Upper lobe of left lung (tissue), 6 donors: Measurements from ENCODE around the gene LAPTM4A. TPM values are rescaled to one million over a fixed set of nuclear protein-coding genes. Genes with fewer than 3 reads are reported as not detected.

Experiments used
- ATAC-seq, 2 donors: fragments of 200-7000 bp; cut with Tn5 transposase; one replicate each; pipeline ENCODE4 v1.9.1; 2022; ENCODE audit warnings: mild to moderate bottlenecking in 2 of 2, moderate library complexity in 2 of 2; ENCODE audit not compliant: low FRiP score in 2 of 2
- DNase-seq, 2 donors: peaks; one replicate each; pipeline ENCODE4 v3.0.0-alpha.2; 2019 to 2020
- H3K27ac ChIP-seq, 4 donors: fragments of 200-600 bp; sonication (generic); one replicate each; pipeline ENCODE4 v1.5.1; 2016 to 2019
- H3K27me3 ChIP-seq, 4 donors: fragments of 200-600 bp; sonication (generic); one replicate each; pipeline ENCODE4 v1.5.1; 2017 to 2019
- H3K36me3 ChIP-seq, 4 donors: fragments of 200-600 bp; sonication (generic); one replicate each; pipeline ENCODE4 v1.5.1; 2016 to 2019
- H3K4me1 ChIP-seq, 4 donors: fragments of 200-600 bp; sonication (generic); one replicate each; pipeline ENCODE4 v1.5.1; 2018 to 2019
- H3K4me3 ChIP-seq, 4 donors: fragments of 200-600 bp; sonication (generic); one replicate each; pipeline ENCODE4 v1.5.1; 2017 to 2019; ENCODE audit warnings: mild to moderate bottlenecking in 2 of 4, moderate library complexity in 1 of 4
- H3K9me3 ChIP-seq, 4 donors: fragments of 200-600 bp; sonication (generic); one replicate each; pipeline ENCODE4 v1.5.1; 2018 to 2019
- CTCF ChIP-seq, 6 experiments: fragments of 450-650 bp in 4 of 6; fragments of 200-600 bp in 2 of 6; sonication (generic) in 2 of 6; IDR thresholded peaks; one replicate each; pipeline ENCODE4 v1.5.1; 2016 to 2019; ENCODE audit warnings: antibody characterized with exemption in 6 of 6
- EP300 ChIP-seq, 4 donors: sonication (generic); formaldehyde crosslinking; IDR thresholded peaks; one replicate each; pipeline ENCODE4 v1.5.1; 2017; ENCODE audit warnings: antibody characterized with exemption in 4 of 4, control low read depth in 2 of 4
- POLR2A ChIP-seq, 4 donors: fragments of 450-650 bp; IDR thresholded peaks; one replicate each; pipeline ENCODE4 v1.5.1; 2016 to 2017; ENCODE audit warnings: antibody characterized with exemption in 4 of 4, mild to moderate bottlenecking in 2 of 4
- POLR2AphosphoS5 ChIP-seq, 2 donors: sonication (generic); formaldehyde crosslinking; IDR thresholded peaks; one replicate each; pipeline ENCODE4 v1.5.1; 2017; ENCODE audit warnings: antibody characterized with exemption in 2 of 2
- WGBS, 2 donors: methylation state at CpG; one replicate each; pipeline ENCODE4 v1.1.5; 2017 to 2018; 5-methylcytosine and 5-hydroxymethylcytosine counted together
- total RNA-seq, 6 donors: library from RNA; depleted of rRNA in 4 of 6; stranded (reverse); fragments of >200 nt in 4 of 6; gene quantifications; one replicate each; pipeline versions ENCODE4 v1.1.0 to v1.2.1, GENCODE V29; 2016 to 2021
- donor health status: DM: no; HTN: no; CAD: no; lungs with moderate emphysema.
- donor health status: DM: no; HTN: yes; CAD: no; lungs with severe emphysema.

Gene LAPTM4A
- total RNA-seq, 6 donors from 2014 or later = 27.2 to 210 (median 116) TPM

- Histone ChIP-seq H3K27ac (no peak overlapping the region), H3K4me1 (no peaks in the 10 kb centered on the region), H3K36me3 (no peaks in the 10 kb centered on the region), H3K9me3 (peaks cover 0 to 6% (median 0%) of the 10 kb centered on the region in 4 donors), H3K27me3 (no peaks in the 10 kb centered on the region), H3K4me3 (no peak overlapping the region)
- no peak for ATAC-seq
- no peak for TF ChIP-seq POLR2A (IDR thresholded peaks at IDR 0.05)
- no peak for TF ChIP-seq CTCF (IDR thresholded peaks at IDR 0.05)
- no peak for TF ChIP-seq EP300 (IDR thresholded peaks at IDR 0.05)
- 54 to 85% methylated on average over 4 of the region's 4 CpGs for WGBS, 2 donors
- no peak for DNase-seq
These were observed 31.7 kb downstream of the LAPTM4A start for GRCh38 chr2:20019747-20020146.

DNA sequence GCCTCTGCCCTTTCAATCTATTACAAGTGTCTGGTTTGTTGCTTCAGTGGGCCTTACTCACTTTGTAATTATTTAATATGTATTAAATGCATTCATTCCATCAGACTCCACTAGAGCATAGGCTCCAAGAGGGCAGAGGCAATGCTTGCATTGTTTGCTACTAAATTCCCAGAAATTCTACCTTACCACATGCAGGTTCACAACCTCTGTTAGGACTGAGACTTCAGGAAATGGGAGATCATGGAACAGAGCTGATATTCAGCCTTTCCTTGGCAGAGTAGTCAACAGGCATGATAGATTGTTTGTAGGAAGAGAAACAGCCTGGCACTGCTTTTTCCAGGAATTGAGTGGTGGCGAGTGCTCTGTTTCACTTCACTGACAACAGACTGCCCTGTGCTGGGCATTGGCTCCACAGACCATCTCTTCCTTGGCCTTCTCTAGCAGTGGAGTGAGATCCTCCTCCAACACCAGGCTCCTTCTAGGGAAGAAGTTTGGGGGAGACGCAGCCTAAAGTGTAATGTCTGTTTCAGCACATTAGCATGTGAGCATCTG is 32.8 kb downstream of the LAPTM4A start:
- Histone ChIP-seq H3K36me3 (no peaks in the 10 kb centered on the region), H3K4me1 (no peaks in the 10 kb centered on the region), H3K27ac (no peak overlapping the region), H3K4me3 (no peak overlapping the region), H3K9me3 (peaks cover 0 to 6% (median 0%) of the 10 kb centered on the region in 4 donors), H3K27me3 (no peaks in the 10 kb centered on the region)
- no peak for DNase-seq
- TF ChIP-seq CTCF (IDR thresholded peaks at IDR 0.05) (no peak), EP300 (IDR thresholded peaks at IDR 0.05) (no peak), POLR2AphosphoS5 (IDR thresholded peaks at IDR 0.05) (no peak), POLR2A (IDR thresholded peaks at IDR 0.05) (no peak)
- WGBS, 2 donors = 93 to 95% methylated on average over 2 of the region's 2 CpGs
- ATAC-seq = no peak

DNA sequence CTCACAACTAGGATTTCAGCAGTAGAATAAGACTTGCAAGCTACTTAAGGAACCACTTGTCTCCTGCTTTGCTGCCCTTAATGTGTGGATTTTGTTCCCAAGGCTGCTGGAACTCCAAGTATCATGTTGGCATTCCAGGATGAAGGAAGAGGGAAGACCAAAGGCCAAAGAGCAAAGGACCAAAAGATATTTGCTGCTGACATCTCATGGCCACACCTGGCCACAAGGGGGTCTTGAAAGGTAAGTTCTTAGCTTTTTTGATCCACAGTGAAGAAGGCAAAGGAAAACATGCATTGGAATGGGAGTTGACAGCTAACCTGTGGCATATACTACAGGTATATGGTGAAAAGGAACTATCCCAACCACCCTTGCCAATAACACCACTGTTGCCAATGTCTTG is 35.1 kb downstream of the LAPTM4A start:
- H3K27me3 ChIP-seq = peaks cover 0 to 11% (median 1%) of the 10 kb centered on the region in 4 donors
- no peak overlapping the region for H3K27ac ChIP-seq
- peaks cover 0 to 1% (median 0%) of the 10 kb centered on the region in 4 donors for H3K9me3 ChIP-seq
- no peak for DNase-seq
- no peak for ATAC-seq
- TF ChIP-seq POLR2AphosphoS5 (IDR thresholded peaks at IDR 0.05) (no peak), POLR2A (IDR thresholded peaks at IDR 0.05) (no peak), EP300 (IDR thresholded peaks at IDR 0.05) (no peak), CTCF (IDR thresholded peaks at IDR 0.05) (no peak)
- no peaks in the 10 kb centered on the region for H3K36me3 ChIP-seq
- H3K4me3 ChIP-seq = no peak overlapping the region
- H3K4me1 ChIP-seq = peaks cover 0 to 18% (median 13%) of the 10 kb centered on the region in 4 donors

- peaks cover 0 to 18% (median 13%) of the 10 kb centered on the region in 4 donors for H3K4me1 ChIP-seq
- DNase-seq = no peak
- peak in 1 of 2 donors; percentile 59 for ATAC-seq
- H3K27me3 ChIP-seq = peaks cover 0 to 11% (median 1%) of the 10 kb centered on the region in 4 donors
- no peak for TF ChIP-seq POLR2A (IDR thresholded peaks at IDR 0.05)
- TF ChIP-seq EP300 (IDR thresholded peaks at IDR 0.05) = no peak
- TF ChIP-seq CTCF (IDR thresholded peaks at IDR 0.05) = peak in 5 of 6 experiments; percentile 29 to 71 (median 63)
- no peak overlapping the region for H3K4me3 ChIP-seq
- H3K36me3 ChIP-seq = no peaks in the 10 kb centered on the region
- no peaks in the 10 kb centered on the region for H3K9me3 ChIP-seq
- 9 to 16% methylated on average over 2 of the region's 2 CpGs for WGBS, 2 donors
- no peak overlapping the region for H3K27ac ChIP-seq
These were observed 35.8 kb downstream of the LAPTM4A start for GRCh38 chr2:20015482-20016083.
